ENCODE results near the gene PATZ1.

DNA sequence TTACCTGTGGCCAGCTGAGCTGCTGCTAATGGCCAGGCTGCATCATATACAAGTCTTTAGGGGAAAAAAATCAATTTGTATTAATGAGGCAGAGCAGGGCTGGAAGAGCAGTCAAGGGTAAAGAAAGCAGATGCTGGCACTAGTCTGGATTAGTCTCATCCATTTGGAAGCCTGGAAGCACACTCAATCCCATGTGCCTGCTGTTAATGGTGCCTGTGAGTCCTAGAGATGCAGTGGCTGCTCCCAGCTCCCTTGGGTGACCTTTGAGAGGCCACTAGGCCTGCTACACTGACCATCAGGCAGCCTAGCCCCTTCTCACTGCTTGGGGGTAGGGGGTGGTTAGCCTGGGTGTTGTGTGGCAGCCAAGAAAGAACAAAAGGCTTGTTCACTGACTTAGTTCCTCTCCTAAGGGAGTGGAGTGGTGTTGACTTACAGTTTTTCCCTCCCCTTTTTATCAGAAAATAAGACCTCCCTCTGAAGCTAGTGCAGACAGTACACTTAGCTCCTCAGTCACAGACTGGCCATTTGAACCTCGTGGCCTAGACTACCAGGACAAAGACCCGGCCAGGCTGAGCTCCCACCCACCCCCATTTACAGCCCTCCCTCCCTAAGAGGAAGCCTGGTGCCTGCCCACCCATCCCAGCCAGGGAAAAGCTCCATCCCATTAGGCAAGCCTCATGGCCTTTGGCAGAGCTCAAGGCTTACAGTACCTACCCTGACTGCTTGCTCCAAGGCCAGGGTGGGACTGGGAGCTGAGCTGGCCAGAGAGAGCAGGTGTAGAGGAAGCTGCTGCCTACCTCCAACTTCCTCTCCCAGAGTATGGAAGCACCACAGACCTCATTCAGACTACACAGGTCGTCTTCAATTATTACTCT lies 61.6 kb downstream of the PATZ1 start:
- TF ChIP-seq, protein P1, sequence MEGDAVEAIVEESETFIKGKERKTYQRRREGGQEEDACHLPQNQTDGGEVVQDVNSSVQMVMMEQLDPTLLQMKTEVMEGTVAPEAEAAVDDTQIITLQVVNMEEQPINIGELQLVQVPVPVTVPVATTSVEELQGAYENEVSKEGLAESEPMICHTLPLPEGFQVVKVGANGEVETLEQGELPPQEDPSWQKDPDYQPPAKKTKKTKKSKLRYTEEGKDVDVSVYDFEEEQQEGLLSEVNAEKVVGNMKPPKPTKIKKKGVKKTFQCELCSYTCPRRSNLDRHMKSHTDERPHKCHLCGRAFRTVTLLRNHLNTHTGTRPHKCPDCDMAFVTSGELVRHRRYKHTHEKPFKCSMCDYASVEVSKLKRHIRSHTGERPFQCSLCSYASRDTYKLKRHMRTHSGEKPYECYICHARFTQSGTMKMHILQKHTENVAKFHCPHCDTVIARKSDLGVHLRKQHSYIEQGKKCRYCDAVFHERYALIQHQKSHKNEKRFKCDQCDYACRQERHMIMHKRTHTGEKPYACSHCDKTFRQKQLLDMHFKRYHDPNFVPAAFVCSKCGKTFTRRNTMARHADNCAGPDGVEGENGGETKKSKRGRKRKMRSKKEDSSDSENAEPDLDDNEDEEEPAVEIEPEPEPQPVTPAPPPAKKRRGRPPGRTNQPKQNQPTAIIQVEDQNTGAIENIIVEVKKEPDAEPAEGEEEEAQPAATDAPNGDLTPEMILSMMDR (IDR thresholded peaks at IDR 0.05; ENCODE audit: insufficient read depth, low read length), result no peak
- no peak for TF ChIP-seq POLR2AphosphoS5 (IDR thresholded peaks at IDR 0.05; ENCODE audit: low read depth)

Data from HL-60 (cell line).